Effector memory CD4-positive, alpha-beta T cell (primary cell): ENCODE data around the gene UBR4.

Experiments used
- DNase-seq, 3 donors: peaks; one replicate each; pipeline ENCODE4 v3.0.0-alpha.2; 2020
- H3K27ac ChIP-seq: 2 replicates; pipeline ENCODE4 v1.7.0; 2013; ENCODE audit warnings: mild to moderate bottlenecking, low read length, moderate library complexity; ENCODE audit not compliant: insufficient read depth, poor library complexity, severe bottlenecking
- H3K27me3 ChIP-seq: replicated peaks from 2 replicates; pipeline ENCODE4 v1.7.0; 2013; ENCODE audit warnings: mild to moderate bottlenecking, low read length; ENCODE audit not compliant: insufficient read depth, control insufficient read depth, poor library complexity, severe bottlenecking
- H3K36me3 ChIP-seq: 2 replicates; pipeline ENCODE4 v1.7.0; 2013; ENCODE audit warnings: mild to moderate bottlenecking, low read length, moderate library complexity; ENCODE audit not compliant: control insufficient read depth, insufficient read depth
- H3K4me1 ChIP-seq: 2 replicates; pipeline ENCODE4 v1.7.0; 2013; ENCODE audit warnings: low read length, mild to moderate bottlenecking; ENCODE audit not compliant: control insufficient read depth, insufficient read depth, poor library complexity, severe bottlenecking
- H3K4me3 ChIP-seq: 2 replicates; pipeline ENCODE4 v1.7.0; 2013; ENCODE audit warnings: low read length, low read depth, mild to moderate bottlenecking; ENCODE audit not compliant: insufficient read depth, poor library complexity, severe bottlenecking
- H3K9me3 ChIP-seq: 2 replicates; pipeline ENCODE4 v1.7.0; 2013; ENCODE audit warnings: mild to moderate bottlenecking, low read length, moderate library complexity; ENCODE audit not compliant: control insufficient read depth

The UBR4 gene

GRCh38 chr1:19063122-19063521, 146.9 kb downstream of the UBR4 start:
- no peaks in the 10 kb centered on the region for H3K36me3 ChIP-seq
- no peaks in the 10 kb centered on the region for H3K9me3 ChIP-seq
- DNase-seq: no peak
- no peaks in the 10 kb centered on the region for H3K4me1 ChIP-seq
- no peaks in the 10 kb centered on the region for H3K27me3 ChIP-seq
- no peak overlapping the region for H3K4me3 ChIP-seq
- no peak overlapping the region for H3K27ac ChIP-seq

- Histone ChIP-seq H3K4me1 (no peaks in the 10 kb centered on the region), H3K27me3 (no peaks in the 10 kb centered on the region), H3K27ac (no peak overlapping the region), H3K9me3 (no peaks in the 10 kb centered on the region), H3K4me3 (no peak overlapping the region), H3K36me3 (no peaks in the 10 kb centered on the region)
- DNase-seq: no peak
Observed at GRCh38 chr1:19062258-19063029, 147.6 kb downstream of the UBR4 start.

- Histone ChIP-seq H3K36me3 (no peaks in the 10 kb centered on the region), H3K27me3 (no peaks in the 10 kb centered on the region), H3K9me3 (no peaks in the 10 kb centered on the region), H3K4me3 (no peak overlapping the region), H3K27ac (no peak overlapping the region), H3K4me1 (no peaks in the 10 kb centered on the region)
- no peak for DNase-seq
Observed at GRCh38 chr1:19061798-19062197, 148.3 kb downstream of the UBR4 start.

GRCh38 chr1:19061343-19061742, 148.7 kb downstream of the UBR4 start:
- H3K27me3 ChIP-seq: peaks cover under 1% of the 10 kb centered on the region
- no peak overlapping the region for H3K27ac ChIP-seq
- H3K4me1 ChIP-seq: no peaks in the 10 kb centered on the region
- no peak overlapping the region for H3K4me3 ChIP-seq
- H3K9me3 ChIP-seq: no peaks in the 10 kb centered on the region
- no peaks in the 10 kb centered on the region for H3K36me3 ChIP-seq
- no peak for DNase-seq

- Histone ChIP-seq H3K4me1 (peaks cover 7% of the 10 kb centered on the region), H3K36me3 (no peaks in the 10 kb centered on the region), H3K9me3 (no peaks in the 10 kb centered on the region), H3K27ac (no peak overlapping the region), H3K27me3 (peaks cover 4% of the 10 kb centered on the region), H3K4me3 (no peak overlapping the region)
- DNase-seq: no peak
Observed at GRCh38 chr1:19059773-19060172, 150.3 kb downstream of the UBR4 start.

GRCh38 chr1:19058476-19058797, 151.6 kb downstream of the UBR4 start:
- no peak for DNase-seq
- H3K9me3 ChIP-seq: no peaks in the 10 kb centered on the region
- H3K27ac ChIP-seq: no peak overlapping the region
- peaks cover 4% of the 10 kb centered on the region for H3K27me3 ChIP-seq
- no peaks in the 10 kb centered on the region for H3K36me3 ChIP-seq
- no peak overlapping the region for H3K4me3 ChIP-seq
- H3K4me1 ChIP-seq: peaks cover 7% of the 10 kb centered on the region

- no peaks in the 10 kb centered on the region for H3K9me3 ChIP-seq
- H3K27ac ChIP-seq: no peak overlapping the region
- H3K4me3 ChIP-seq: no peak overlapping the region
- H3K4me1 ChIP-seq: peaks cover 7% of the 10 kb centered on the region
- peaks cover 4% of the 10 kb centered on the region for H3K27me3 ChIP-seq
- no peak for DNase-seq
- H3K36me3 ChIP-seq: no peaks in the 10 kb centered on the region
Observed at GRCh38 chr1:19057784-19058475, 152.1 kb downstream of the UBR4 start.

- no peak for DNase-seq
- no peaks in the 10 kb centered on the region for H3K9me3 ChIP-seq
- no peak overlapping the region for H3K4me3 ChIP-seq
- H3K4me1 ChIP-seq: peaks cover 7% of the 10 kb centered on the region
- H3K27me3 ChIP-seq: peaks cover 4% of the 10 kb centered on the region
- H3K36me3 ChIP-seq: no peaks in the 10 kb centered on the region
- no peak overlapping the region for H3K27ac ChIP-seq
Observed at GRCh38 chr1:19057182-19057779, 152.8 kb downstream of the UBR4 start.

- Histone ChIP-seq H3K9me3 (no peaks in the 10 kb centered on the region), H3K4me1 (peaks cover 7% of the 10 kb centered on the region), H3K27me3 (peaks cover 4% of the 10 kb centered on the region), H3K36me3 (no peaks in the 10 kb centered on the region), H3K27ac (no peak overlapping the region), H3K4me3 (no peak overlapping the region)
- no peak for DNase-seq
Observed at GRCh38 chr1:19055701-19056100, 154.4 kb downstream of the UBR4 start.

- Histone ChIP-seq H3K27me3 (peaks cover 4% of the 10 kb centered on the region), H3K36me3 (no peaks in the 10 kb centered on the region), H3K9me3 (no peaks in the 10 kb centered on the region), H3K4me1 (peaks cover 7% of the 10 kb centered on the region), H3K27ac (no peak overlapping the region), H3K4me3 (no peak overlapping the region)
- DNase-seq: no peak
Observed at GRCh38 chr1:19055001-19055400, 155.1 kb downstream of the UBR4 start.
